Right lobe of liver (tissue), 6 donors: ENCODE results near the gene RPE. TPM values are rescaled to one million over a fixed set of nuclear protein-coding genes. Genes with fewer than 3 reads are reported as not detected.

ENCODE experiments used
- ATAC-seq, 4 donors: fragments of 200-7000 bp; cut with Tn5 transposase; one replicate each; pipeline ENCODE4 v1.9.1; 2020; ENCODE audit warnings: mild to moderate bottlenecking in 4 of 4, moderate library complexity in 4 of 4
- DNase-seq, 3 donors: peaks; one replicate each; pipeline ENCODE4 v3.0.0-alpha.2; 2020
- H3K27ac ChIP-seq, 3 donors: fragments of 200-600 bp; one replicate each; pipeline ENCODE4 v1.8.0; 2022
- H3K27me3 ChIP-seq, 2 donors: fragments of 200-600 bp; one replicate each; pipeline ENCODE4 v1.8.0; 2022
- H3K36me3 ChIP-seq, 4 donors: fragments of 200-600 bp; sonication (generic) in 1 of 4; one replicate each; pipeline versions ENCODE4 v1.5.1 to v1.8.0; 2017 to 2022; ENCODE audit warnings: control low read depth in 1 of 4
- H3K4me1 ChIP-seq, 4 donors: fragments of 200-600 bp; sonication (generic) in 1 of 4; one replicate each; pipeline versions ENCODE4 v1.5.1 to v1.8.0; 2017 to 2022; ENCODE audit warnings: control low read depth in 1 of 4
- H3K4me3 ChIP-seq, 3 donors: fragments of 200-600 bp; one replicate each; pipeline ENCODE4 v1.8.0; 2022
- H3K9me3 ChIP-seq, 4 donors: fragments of 200-600 bp; sonication (generic) in 1 of 4; one replicate each; pipeline versions ENCODE4 v1.5.1 to v1.8.0; 2017 to 2022; ENCODE audit warnings: control low read depth in 1 of 4
- POLR2A ChIP-seq: fragments of 450-650 bp; IDR thresholded peaks from one replicate; pipeline ENCODE4 v1.6.1; 2017; ENCODE audit warnings: antibody characterized with exemption, mild to moderate bottlenecking
- WGBS: methylation state at CpG from one replicate; pipeline ENCODE4 v1.1.6; 2018; ENCODE audit warnings: low coverage, low lambda C conversion rate; ENCODE audit not compliant: insufficient coverage; ENCODE audit errors: missing lambda C conversion rate; 5-methylcytosine and 5-hydroxymethylcytosine counted together
- intact Hi-C, 2 donors: fragments of 100-400 bp; cut with DNase I; formaldehyde crosslinking; loops; one replicate each; pipeline versions ENCODE4 v1.11.2 to v1.14.1; 2022
- total RNA-seq, 6 experiments: library from RNA; depleted of rRNA in 2 of 6; stranded (reverse); fragments of >200 nt in 2 of 6; fragmentation: NEBNext Ultra II Directional in 3 of 6; extraction: Animal tissue kit (Norgen Biotek cat#: 25700) in 3 of 6; gene quantifications; one replicate each; pipeline versions ENCODE4 v1.1.0 to v1.2.4, GENCODE V29; 2016 to 2023
- TF ChIP-seq, protein P1 (sequence below), 4 donors: fragments of 200-600 bp in 3 of 4; fragments of 450-650 bp in 1 of 4; IDR thresholded peaks; one replicate each; pipeline versions ENCODE4 v1.5.1 to v1.8.0; 2016 to 2022; ENCODE audit warnings: antibody characterized with exemption in 4 of 4, mild to moderate bottlenecking in 2 of 4
- donor health status: DM: no; HTN: yes; CAD: no.
- donor health status: DM: no; HTN: no; CAD: no.
- donor health status: DM: no; HTN: no; CAD: no.
- donor health status: DM: no; HTN: yes; CAD: no.
- donor health status: DM: no; HTN: yes; CAD: no.

The RPE gene
- total RNA-seq, 6 experiments from 2014 or later: 21.8 to 39.9 (median 25.3) TPM

DNA sequence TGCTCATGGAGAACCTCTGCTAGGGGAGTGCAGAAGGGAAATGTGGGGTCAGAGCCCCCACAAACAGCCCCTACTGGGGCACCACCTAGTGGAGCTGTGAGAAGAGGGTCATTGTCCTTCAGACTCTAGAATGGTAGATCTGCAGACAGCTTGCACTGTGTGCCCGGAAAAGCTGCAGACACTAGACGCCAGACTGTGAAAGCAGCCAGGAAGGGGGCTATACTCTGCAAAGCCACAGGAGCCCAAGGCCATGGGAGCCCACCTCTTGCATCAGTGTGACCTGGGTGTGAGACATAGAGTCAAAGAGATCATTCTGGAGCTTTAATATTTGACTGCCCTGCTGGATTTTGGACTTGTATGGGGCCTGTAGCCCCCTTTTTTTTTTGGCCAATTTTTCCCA lies 60.9 kb downstream of the RPE start:
- no peak for TF ChIP-seq POLR2A
- TF ChIP-seq, protein P1, sequence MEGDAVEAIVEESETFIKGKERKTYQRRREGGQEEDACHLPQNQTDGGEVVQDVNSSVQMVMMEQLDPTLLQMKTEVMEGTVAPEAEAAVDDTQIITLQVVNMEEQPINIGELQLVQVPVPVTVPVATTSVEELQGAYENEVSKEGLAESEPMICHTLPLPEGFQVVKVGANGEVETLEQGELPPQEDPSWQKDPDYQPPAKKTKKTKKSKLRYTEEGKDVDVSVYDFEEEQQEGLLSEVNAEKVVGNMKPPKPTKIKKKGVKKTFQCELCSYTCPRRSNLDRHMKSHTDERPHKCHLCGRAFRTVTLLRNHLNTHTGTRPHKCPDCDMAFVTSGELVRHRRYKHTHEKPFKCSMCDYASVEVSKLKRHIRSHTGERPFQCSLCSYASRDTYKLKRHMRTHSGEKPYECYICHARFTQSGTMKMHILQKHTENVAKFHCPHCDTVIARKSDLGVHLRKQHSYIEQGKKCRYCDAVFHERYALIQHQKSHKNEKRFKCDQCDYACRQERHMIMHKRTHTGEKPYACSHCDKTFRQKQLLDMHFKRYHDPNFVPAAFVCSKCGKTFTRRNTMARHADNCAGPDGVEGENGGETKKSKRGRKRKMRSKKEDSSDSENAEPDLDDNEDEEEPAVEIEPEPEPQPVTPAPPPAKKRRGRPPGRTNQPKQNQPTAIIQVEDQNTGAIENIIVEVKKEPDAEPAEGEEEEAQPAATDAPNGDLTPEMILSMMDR (IDR thresholded peaks at IDR 0.05): no peak
- H3K36me3 ChIP-seq: no peaks in the 10 kb centered on the region
- no peak for DNase-seq
- H3K27ac ChIP-seq: no peak overlapping the region
- WGBS: no CpG with 5 or more reads among the region's 2 CpGs
- no peak for ATAC-seq
- H3K4me1 ChIP-seq: no peaks in the 10 kb centered on the region
- intact Hi-C loops: no loop called here
- H3K27me3 ChIP-seq: no peaks in the 10 kb centered on the region
- no peak overlapping the region for H3K4me3 ChIP-seq
- H3K9me3 ChIP-seq: no peaks in the 10 kb centered on the region

Other genes starting within 250 kb of the RPE start
- under 1 TPM in 1 of 6 experiments, not detected in 5; 0.19 TPM for gene UNC80, start 230.8 kb upstream of the RPE start, total RNA-seq
- 10 to 100 TPM in 3 of 6 experiments, 1 to 10 TPM in 3; 7.1 to 19.1 (median 11.1) TPM for gene KANSL1L, start 168.8 kb downstream of the RPE start, total RNA-seq
- 10 to 100 TPM; 13.4 to 30.2 (median 22.3) TPM for gene ACADL, start 222.8 kb downstream of the RPE start, total RNA-seq